DMS53 treated with DMSO at 0.1 percent for 48 hours (cell line): ENCODE data around the gene TMEM209.
"Not testable (repeated sequence)": the region's sequence is repeated elsewhere in the genome, so short reads cannot be mapped to it uniquely, and the experiment has no call there.

Experiments
- DNase-seq: peaks from one replicate; lab custom pipeline; 2025; ENCODE audit not compliant: unreplicated experiment; lab: John Stamatoyannopoulos, UW

Gene TMEM209

DNA sequence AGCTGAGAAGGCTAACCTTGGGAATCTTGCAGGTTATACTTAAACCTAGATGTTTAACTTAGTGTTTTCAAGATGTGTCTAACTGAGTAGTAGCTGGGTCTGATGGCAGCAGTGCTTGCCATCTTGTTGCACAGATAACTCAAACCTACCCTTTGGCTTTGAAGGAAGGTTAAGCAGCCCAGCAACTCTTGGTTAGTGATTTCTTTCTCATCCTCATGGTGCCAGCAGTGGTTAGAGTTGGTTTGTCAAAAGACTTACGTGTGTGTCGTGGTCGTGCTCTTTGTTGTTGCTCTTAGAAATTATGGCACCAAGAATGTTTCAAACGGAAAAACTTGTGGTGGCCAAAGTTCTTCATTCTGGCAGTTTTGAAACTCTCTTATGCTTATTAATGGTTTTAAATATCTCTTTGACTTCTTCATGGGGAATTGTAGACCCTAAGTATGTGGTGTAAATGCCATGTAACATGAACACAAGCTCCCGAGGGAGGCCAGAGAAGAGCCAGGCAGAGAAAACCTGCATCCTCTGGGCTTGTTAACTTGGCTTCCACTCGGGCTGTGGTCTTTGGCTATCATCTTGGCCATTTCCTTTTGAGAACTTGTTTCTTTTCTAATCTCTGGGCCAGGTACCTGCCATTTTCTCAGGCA is 73.9 kb downstream of the TMEM209 start:
- DNase-seq: no peak

DNA sequence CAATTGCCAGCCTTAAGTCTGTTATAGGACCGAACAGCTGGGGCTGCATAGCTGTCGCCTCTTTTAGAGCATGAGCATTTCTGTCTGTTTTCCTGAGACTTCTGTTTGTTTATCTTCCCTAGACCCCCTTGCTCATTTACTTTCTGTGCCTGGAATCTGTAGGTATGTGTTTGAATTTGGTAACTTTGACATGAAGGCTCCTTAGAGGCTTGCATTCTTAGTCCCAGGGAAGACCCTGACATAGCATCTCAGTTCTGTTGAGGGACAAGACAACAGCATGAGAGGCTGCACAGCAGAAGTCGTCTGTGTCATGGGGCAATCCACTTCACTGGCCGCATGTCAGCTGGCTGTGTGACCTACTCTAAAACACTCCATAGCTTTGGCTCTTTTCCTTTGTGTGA is 76.2 kb downstream of the TMEM209 start:
- no peak for DNase-seq

DNA sequence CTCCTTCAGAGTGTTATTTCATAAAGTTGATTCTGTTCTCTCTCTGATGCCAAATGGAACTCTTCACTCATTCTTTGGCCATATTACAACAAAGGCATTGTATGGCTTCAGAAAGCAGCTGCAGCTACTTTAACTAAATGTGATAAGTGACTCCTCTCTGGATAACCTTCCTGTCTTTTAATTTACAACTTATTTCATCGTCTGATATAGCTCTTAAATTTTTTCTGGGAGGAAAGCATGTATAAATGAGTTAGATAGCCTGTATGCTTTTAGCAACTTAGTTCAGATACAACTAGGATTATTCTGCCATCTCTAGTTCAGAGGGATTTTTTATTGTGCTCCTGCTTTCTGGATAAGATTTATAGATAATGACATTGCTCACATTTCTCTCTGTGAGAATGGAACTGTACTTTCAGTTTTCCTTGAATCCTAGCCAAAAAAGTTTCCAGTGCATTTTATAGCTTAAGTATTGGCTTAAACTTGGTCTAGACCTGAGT is 77.3 kb downstream of the TMEM209 start:
- DNase-seq: no peak

DNA sequence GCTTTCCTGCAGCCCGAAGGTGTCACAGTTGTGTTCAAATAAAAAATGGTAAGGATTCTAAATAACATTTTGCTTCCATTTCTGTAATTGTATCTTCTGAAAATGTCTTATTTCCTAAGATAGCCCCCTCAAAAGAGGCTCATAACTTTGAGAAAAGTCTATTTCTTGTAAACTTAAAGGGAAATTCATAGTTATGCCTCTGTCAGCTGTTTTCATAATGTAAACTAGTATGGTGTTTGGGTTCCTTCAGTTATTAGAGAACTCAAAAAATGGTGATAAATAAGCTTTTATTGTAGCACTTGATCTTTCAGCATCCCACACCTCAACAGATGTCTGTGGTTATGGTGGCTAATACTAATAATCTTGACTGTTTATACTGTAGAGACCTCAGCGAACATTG is 77.8 kb downstream of the TMEM209 start:
- no peak for DNase-seq

DNA sequence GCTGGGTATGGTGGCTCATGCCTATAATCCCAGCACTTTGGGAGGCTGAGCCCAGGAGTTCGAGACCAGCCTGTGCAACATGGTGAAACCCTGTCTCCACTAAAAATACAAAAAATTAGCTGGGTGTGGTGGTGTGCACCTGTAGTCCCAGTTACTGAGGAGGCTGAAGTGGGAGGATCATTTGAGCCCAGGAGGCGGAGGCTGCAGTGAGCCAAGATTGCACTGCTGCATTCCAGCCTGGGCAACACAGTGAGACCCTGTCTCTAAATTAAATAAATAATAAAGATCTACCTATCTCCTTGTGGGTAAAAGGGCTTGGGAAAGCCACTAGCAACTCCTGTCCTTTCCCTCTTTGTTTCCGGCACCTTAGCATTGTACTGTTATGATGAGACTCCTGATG is 78.4 kb downstream of the TMEM209 start:
- not testable (repeated sequence) for DNase-seq

DNA sequence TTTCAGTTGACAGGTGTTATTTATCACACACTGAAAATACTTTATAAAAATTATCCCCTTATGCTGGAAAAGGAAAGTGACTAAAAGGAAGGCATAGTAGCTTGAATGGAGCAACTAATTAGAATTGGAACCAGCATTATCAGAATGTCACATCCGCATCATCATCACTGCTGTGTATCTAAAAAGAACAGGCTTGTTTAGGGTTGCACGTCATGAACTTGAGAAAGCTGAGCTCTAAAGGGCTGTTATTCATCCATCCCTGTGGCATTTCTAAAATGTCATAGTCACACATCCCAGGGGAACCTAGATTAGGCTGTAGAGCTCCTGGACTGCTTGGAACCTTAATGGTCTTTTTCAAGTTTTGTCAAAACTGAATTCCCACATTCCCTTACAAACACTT is 80.5 kb downstream of the TMEM209 start:
- DNase-seq: no peak

DNA sequence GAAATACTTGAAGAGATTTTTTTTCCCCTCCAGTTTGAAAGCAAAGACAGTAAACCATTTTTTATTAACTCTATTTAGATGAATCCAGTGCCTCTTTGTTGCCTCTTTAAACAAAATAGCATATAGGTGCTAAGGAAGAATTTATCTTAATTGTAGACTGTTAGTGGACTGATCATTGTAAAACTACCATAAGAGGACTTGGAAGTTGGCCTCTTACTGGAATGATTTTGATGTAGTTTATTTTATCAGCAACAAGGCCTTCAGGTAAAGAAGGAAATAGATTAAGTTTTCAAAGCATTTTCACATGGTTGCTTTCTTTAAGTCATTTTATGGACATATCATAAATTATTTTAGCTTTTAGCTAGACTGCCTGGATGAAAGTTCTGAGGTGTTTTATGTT is 81.7 kb downstream of the TMEM209 start:
- no peak for DNase-seq

DNA sequence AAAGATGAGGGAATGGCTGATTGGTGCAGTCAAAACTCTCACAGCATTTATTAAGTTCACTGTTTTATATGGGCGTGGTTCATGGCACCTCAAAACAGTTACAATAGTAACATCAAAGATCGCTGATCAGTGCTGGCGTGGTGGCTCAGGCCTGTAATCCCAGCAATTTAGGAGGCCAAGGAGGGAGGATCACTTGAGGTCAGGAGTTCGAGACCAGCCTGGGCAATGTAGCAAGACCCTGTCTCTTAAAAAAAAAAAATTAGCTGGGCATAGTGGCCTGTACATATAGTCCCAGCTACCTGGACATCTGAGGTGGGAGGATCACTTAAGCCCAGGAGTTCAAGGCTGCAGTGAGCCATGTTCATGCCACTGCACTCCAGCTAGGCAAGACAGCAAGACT is 86.4 kb downstream of the TMEM209 start:
- no peak for DNase-seq

DNA sequence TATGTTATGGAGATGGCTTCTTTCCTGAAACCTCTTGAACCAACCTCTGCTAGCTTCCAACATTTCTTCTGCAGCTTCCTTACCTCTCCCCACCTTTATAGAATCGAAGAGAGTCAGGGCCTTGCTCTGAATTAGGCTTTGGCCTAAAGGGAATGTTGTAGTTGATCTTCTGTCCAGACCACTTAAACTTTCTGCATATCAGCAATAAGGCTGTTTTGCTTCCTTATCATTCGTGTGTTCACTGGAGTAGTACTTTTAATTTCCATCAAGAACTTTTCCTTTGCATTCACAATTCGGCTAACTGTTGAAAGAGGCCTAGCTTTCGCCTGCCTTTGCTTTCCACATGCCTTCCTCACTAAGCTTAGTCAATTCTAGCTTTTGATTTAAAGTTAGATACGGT is 86.9 kb downstream of the TMEM209 start:
- DNase-seq: no peak

DNA sequence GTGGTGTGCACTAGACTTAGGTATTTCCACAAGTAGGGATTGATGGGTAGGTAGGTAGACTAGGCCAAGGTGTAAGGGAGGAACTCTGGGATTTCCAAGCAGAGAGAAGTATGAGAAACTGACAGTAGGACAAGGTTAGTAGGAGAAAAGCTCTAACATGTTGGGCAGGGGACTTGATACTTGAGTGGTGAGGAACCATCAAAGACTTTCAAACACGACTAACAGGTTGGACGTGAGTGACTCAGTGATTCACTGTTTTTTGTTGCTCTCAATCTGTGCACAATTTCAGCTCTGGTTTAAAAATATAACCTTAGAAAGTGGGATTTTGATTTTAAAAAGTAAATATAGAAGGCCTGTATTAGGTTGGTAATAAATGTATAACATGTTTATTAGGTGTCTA is 90.4 kb downstream of the TMEM209 start:
- DNase-seq: no peak
